ENCODE data around the gene TMEM242.

TMEM242 gene

GRCh38 chr6:157304899-157305663 lies 18.2 kb downstream of the TMEM242 start:
- no peak for TF ChIP-seq CTCF (IDR thresholded peaks at IDR 0.05; ENCODE audit: borderline replicate concordance, control extremely low read depth, extremely low read depth, insufficient read depth, missing control alignments)
- no peak for DNase-seq (ENCODE audit: low spot score)
- in situ Hi-C loops (cut with MboI; ENCODE audit: low sequenced_read_pairs, unreplicated experiment): no loop called here

GRCh38 chr6:157302736-157303135 lies 20.6 kb downstream of the TMEM242 start:
- no peak for DNase-seq (ENCODE audit: low spot score)
- in situ Hi-C loops (cut with MboI; ENCODE audit: low sequenced_read_pairs, unreplicated experiment): no loop called here
- no peak for TF ChIP-seq CTCF (IDR thresholded peaks at IDR 0.05; ENCODE audit: borderline replicate concordance, control extremely low read depth, extremely low read depth, insufficient read depth, missing control alignments)

GRCh38 chr6:157300436-157300835 lies 22.9 kb downstream of the TMEM242 start:
- no peak for DNase-seq (ENCODE audit: low spot score)
- TF ChIP-seq CTCF (IDR thresholded peaks at IDR 0.05; ENCODE audit: borderline replicate concordance, control extremely low read depth, extremely low read depth, insufficient read depth, missing control alignments): no peak
- in situ Hi-C loops (cut with MboI; ENCODE audit: low sequenced_read_pairs, unreplicated experiment): no loop called here

- no peak for TF ChIP-seq CTCF (IDR thresholded peaks at IDR 0.05; ENCODE audit: borderline replicate concordance, control extremely low read depth, extremely low read depth, insufficient read depth, missing control alignments)
- no peak for DNase-seq (ENCODE audit: low spot score)
- in situ Hi-C loops (cut with MboI; ENCODE audit: low sequenced_read_pairs, unreplicated experiment): no loop called here
Observed at GRCh38 chr6:157300006-157300405, 23.3 kb downstream of the TMEM242 start.

- TF ChIP-seq CTCF (IDR thresholded peaks at IDR 0.05; ENCODE audit: borderline replicate concordance, control extremely low read depth, extremely low read depth, insufficient read depth, missing control alignments): no peak
- no peak for DNase-seq (ENCODE audit: low spot score)
- in situ Hi-C loops (cut with MboI; ENCODE audit: low sequenced_read_pairs, unreplicated experiment): no loop called here
Observed at GRCh38 chr6:157298216-157298724, 25.0 kb downstream of the TMEM242 start.

- in situ Hi-C loops (cut with MboI; ENCODE audit: low sequenced_read_pairs, unreplicated experiment): no loop called here
Observed at GRCh38 chr6:157294654-157295053, 28.7 kb downstream of the TMEM242 start.

More at GRCh38 chr6:157294654-157295053, 28.7 kb downstream of the TMEM242 start:
- no peak for DNase-seq (ENCODE audit: low spot score)
- no peak for TF ChIP-seq CTCF (IDR thresholded peaks at IDR 0.05; ENCODE audit: borderline replicate concordance, control extremely low read depth, extremely low read depth, insufficient read depth, missing control alignments)
